HepG2 (cell line): ENCODE results near the gene PRH2. TPM values are rescaled to one million over a fixed set of nuclear protein-coding genes. Genes with fewer than 3 reads are reported as not detected.

Experiments used
- ATAC-seq: fragments of 200-7000 bp; cut with Tn5 transposase; 3 replicates; pipeline ENCODE4 v1.9.1; 2020; ENCODE audit warnings: mild to moderate bottlenecking, moderate library complexity
- BruUV-seq: library from RNA; stranded (reverse); fragments of 400-500 nt; replicated peaks from 2 replicates; lab custom pipeline; 2021; lab: Mats Ljungman, UMichigan
- CTCF ChIA-PET: fragments of 300-600 bp; formaldehyde crosslinking; extraction: SDS; loops from one replicate; lab custom pipeline; 2021; ENCODE audit warnings: low total read pairs, inconsistent platforms, low intra/inter-chr PET ratio; lab: Yijun Ruan, JAX
- POLR2A ChIA-PET: fragments of 350-600 bp; sonication (Branson Sonifier 250); formaldehyde crosslinking; loops from one replicate; lab custom pipeline; 2020; ENCODE audit warnings: antibody characterized with exemption, inconsistent platforms; lab: Yijun Ruan, JAX
- DNase-seq: peaks from one replicate; pipeline ENCODE4 v3.0.0-alpha.2; 2015; ENCODE audit warnings: low spot score
- FAIRE-seq: peaks from 3 replicates; lab custom pipeline; 2011; peaks lifted over from hg19 to GRCh38; lab: Jason Lieb, UNC
- H2AFZ ChIP-seq: one replicate; pipeline ENCODE4 v1.6.1; 2011; ENCODE audit warnings: low read length, inconsistent platforms
- H3K27ac ChIP-seq: fragments of 300-600 bp; 3 replicates; pipeline ENCODE4 v1.8.0; 2011; ENCODE audit warnings: mixed run types, mild to moderate bottlenecking, mixed read lengths, low read length, inconsistent platforms; ENCODE audit not compliant: insufficient read depth; ENCODE audit errors: extremely low read length
- H3K27me3 ChIP-seq, 2 experiments: fragments of 200-600 bp in 1 of 2; 2 replicates in 1 of 2; 3 replicates in 1 of 2; pipeline versions ENCODE4 v1.6.0 to v1.8.0; 2011; ENCODE audit warnings: low read length in 2 of 2, mild to moderate bottlenecking in 2 of 2, moderate library complexity in 2 of 2, inconsistent platforms in 1 of 2; ENCODE audit not compliant: insufficient read depth in 2 of 2, control insufficient read depth in 1 of 2
- H3K36me3 ChIP-seq, 2 experiments: fragments of 200-600 bp in 1 of 2; replicated peaks in 1 of 2; 2 replicates in 1 of 2; 3 replicates in 1 of 2; pipeline versions ENCODE4 v1.5.1 to v1.8.0; 2011; ENCODE audit warnings: low read length in 2 of 2, inconsistent platforms in 1 of 2; ENCODE audit not compliant: insufficient read depth in 2 of 2, control insufficient read depth in 1 of 2
- H3K4me1 ChIP-seq: 2 replicates; pipeline ENCODE4 v1.5.1; 2012; ENCODE audit warnings: low read length, inconsistent platforms; ENCODE audit not compliant: insufficient read depth
- H3K4me2 ChIP-seq: 2 replicates; pipeline ENCODE4 v1.6.0; 2011; ENCODE audit warnings: low read depth, low read length, inconsistent platforms
- H3K4me3 ChIP-seq, 3 experiments: fragments of 200-600 bp in 1 of 3; sonication (generic), shearing (Covaris generic) in 1 of 3; replicated peaks in 1 of 3; 2 replicates each; pipeline ENCODE4 v1.5.1; 2011 to 2016; ENCODE audit warnings: low read length in 3 of 3, inconsistent platforms in 2 of 3, low read depth in 2 of 3, mild to moderate bottlenecking in 2 of 3, control low read depth in 1 of 3, mixed read lengths in 1 of 3; ENCODE audit not compliant: insufficient read depth in 1 of 3
- H3K79me2 ChIP-seq: one replicate; pipeline ENCODE4 v1.6.1; 2011; ENCODE audit warnings: low read length, inconsistent platforms; ENCODE audit not compliant: insufficient read depth
- H3K9ac ChIP-seq: 2 replicates; pipeline ENCODE4 v1.6.0; 2011; ENCODE audit warnings: mild to moderate bottlenecking, low read depth, low read length, inconsistent platforms; ENCODE audit not compliant: insufficient read depth
- H3K9me3 ChIP-seq: 2 replicates; pipeline ENCODE4 v1.5.1; 2012; ENCODE audit warnings: mild to moderate bottlenecking, low read length
- H4K20me1 ChIP-seq: 2 replicates; pipeline ENCODE4 v1.6.0; 2011; ENCODE audit warnings: inconsistent platforms, mild to moderate bottlenecking, low read length, moderate library complexity; ENCODE audit not compliant: insufficient read depth
- BATF2 ChIP-seq: sonication (generic); formaldehyde crosslinking; IDR thresholded peaks from 2 replicates; pipeline ENCODE4 v1.8.0; 2022; ENCODE audit warnings: mild to moderate bottlenecking, missing genetic modification reagents, moderate library complexity
- E2F1 ChIP-seq: sonication (generic); formaldehyde crosslinking; IDR thresholded peaks from 2 replicates; pipeline ENCODE4 v1.5.0; 2020; ENCODE audit warnings: missing genetic modification reagents
- KAT8 ChIP-seq: IDR thresholded peaks from 2 replicates; pipeline ENCODE4 v1.6.1; 2016; ENCODE audit warnings: missing genetic modification reagents, missing compliant biosample characterization
- LCORL ChIP-seq, 2 experiments: fragments of 450-650 bp in 1 of 2; sonication (generic) in 1 of 2; formaldehyde crosslinking in 1 of 2; IDR thresholded peaks; 2 replicates each; pipeline versions ENCODE4 v1.5.0 to v1.6.1; 2017 to 2020; ENCODE audit warnings: antibody characterized with exemption in 1 of 2, missing genetic modification reagents in 1 of 2
- ZBTB38 ChIP-seq: sonication (generic); formaldehyde crosslinking; IDR thresholded peaks from 2 replicates; pipeline ENCODE4 v1.5.1; 2020; ENCODE audit warnings: mild to moderate bottlenecking, missing genetic modification reagents
- ZZZ3 ChIP-seq: sonication (generic); formaldehyde crosslinking; IDR thresholded peaks from 2 replicates; pipeline ENCODE4 v1.4.0; 2020; ENCODE audit warnings: missing genetic modification reagents, mild to moderate bottlenecking, borderline replicate concordance
- WGBS: methylation state at CpG from one replicate; pipeline ENCODE4 v1.1.6; 2017; ENCODE audit warnings: low lambda C conversion rate; 5-methylcytosine and 5-hydroxymethylcytosine counted together
- in situ Hi-C: cut with HindIII; loops from 2 replicates; pipeline ENCODE4 v1.10.0; 2017; ENCODE audit warnings: low pct_unique_long_range_greater_than_20kb; ENCODE audit not compliant: extremely low pct_ligation_motif_present
- intact Hi-C: fragments of 100-400 bp; cut with micrococcal nuclease; formaldehyde crosslinking; loops from one replicate; pipeline ENCODE4 v1.10.0; 2022; ENCODE audit not compliant: unreplicated experiment
- polyA plus RNA-seq, 8 experiments: library from polyadenylated mRNA; depleted of rRNA in 3 of 8; stranded (reverse) in 7 of 8; unstranded in 1 of 8; fragments of >200 nt; fragmentation: Illumina TruSeq in 4 of 8; extraction: Trizol in 4 of 8; gene quantifications; 2 replicates each; pipeline versions ENCODE4 v1.2.1 to v1.2.3, GENCODE V29; 2011 to 2016; ENCODE audit warnings: low read depth in 4 of 8, missing spikeins in 1 of 8, mixed read lengths in 1 of 8; ENCODE audit not compliant: insufficient read depth in 1 of 8
- total RNA-seq, 5 experiments: library from RNA; depleted of rRNA; stranded (reverse); fragments of >200 nt; fragmentation: Illumina TruSeq; extraction: Trizol; gene quantifications; 2 replicates each; pipeline ENCODE4 v1.2.3, GENCODE V29; 2016; ENCODE audit warnings: low read depth in 1 of 5

Gene PRH2
- total and polyA plus RNA-seq, 2 of the 13 experiments (the other 11 are each of a cell fraction or from before 2014, with no cell fraction given), result 0.24 to 0.48 TPM

- 98% methylated on average over 15 of the region's 15 CpGs for WGBS
- no TSS peak for BruUV-seq
- in situ Hi-C loops, result no loop called here
- intact Hi-C loops, result no loop called here
- Histone ChIP-seq H3K9me3 (no peaks in the 10 kb centered on the region), H2AFZ (no peak overlapping the region), H3K4me2 (no peak overlapping the region), H3K79me2 (no peaks in the 10 kb centered on the region), H3K36me3 (peaks cover 0 to 4% of the 10 kb centered on the region in 2 experiments; a peak in 1 of 5 replicates), H3K4me3 (no peak overlapping the region), H3K27ac (no peak overlapping the region), H3K9ac (no peak overlapping the region), H4K20me1 (no peaks in the 10 kb centered on the region)
- no peak for DNase-seq
- CTCF ChIA-PET, result no interaction called here
- TF ChIP-seq BATF2 (CRISPR knock-in tag) (no peak), ZBTB38 (CRISPR knock-in tag) (no peak), KAT8 (no peak), ZZZ3 (CRISPR knock-in tag) (no peak), LCORL (IDR thresholded peaks at IDR 0.05) (no peak), LCORL (CRISPR knock-in tag; IDR thresholded peaks at IDR 0.05) (no peak), E2F1 (CRISPR knock-in tag) (no peak)
- TF ChIP-seq, all 625 proteins: peak for 0
- Histone ChIP-seq H3K27me3 (no peaks in the 10 kb centered on the region), H3K4me1 (no peaks in the 10 kb centered on the region)
- no peak for FAIRE-seq
- no peak for ATAC-seq
- POLR2A ChIA-PET, result no interaction called here
Measured at GRCh38 chr12:10968765-10969456, 39.9 kb downstream of the PRH2 start.
